HG02571 (cell line): ENCODE measurements around the gene PLA2G3.
A peak's percentile ranks its signal among the peaks of the same experiment; 100 is the strongest.
"Not testable (repeated sequence)": the region's sequence is repeated elsewhere in the genome, so short reads cannot be mapped to it uniquely, and the experiment has no call there.

Experiments
- ATAC-seq: cut with Tn5 transposase; IDR thresholded peaks from one replicate; pipeline ENCODE4 v1.9.1; 2021; ENCODE audit warnings: mild to moderate bottlenecking, moderate library complexity; ENCODE audit not compliant: unreplicated experiment

PLA2G3 gene, protein sequence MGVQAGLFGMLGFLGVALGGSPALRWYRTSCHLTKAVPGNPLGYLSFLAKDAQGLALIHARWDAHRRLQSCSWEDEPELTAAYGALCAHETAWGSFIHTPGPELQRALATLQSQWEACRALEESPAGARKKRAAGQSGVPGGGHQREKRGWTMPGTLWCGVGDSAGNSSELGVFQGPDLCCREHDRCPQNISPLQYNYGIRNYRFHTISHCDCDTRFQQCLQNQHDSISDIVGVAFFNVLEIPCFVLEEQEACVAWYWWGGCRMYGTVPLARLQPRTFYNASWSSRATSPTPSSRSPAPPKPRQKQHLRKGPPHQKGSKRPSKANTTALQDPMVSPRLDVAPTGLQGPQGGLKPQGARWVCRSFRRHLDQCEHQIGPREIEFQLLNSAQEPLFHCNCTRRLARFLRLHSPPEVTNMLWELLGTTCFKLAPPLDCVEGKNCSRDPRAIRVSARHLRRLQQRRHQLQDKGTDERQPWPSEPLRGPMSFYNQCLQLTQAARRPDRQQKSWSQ

GRCh38 chr22:31139866-31140716, at the start of gene PLA2G3:
TSS of gene PLA2G3 (minus strand) at chr22:31140508. CDS start at chr22:31140354, 154 bp downstream.
- ATAC-seq, result no peak

DNA sequence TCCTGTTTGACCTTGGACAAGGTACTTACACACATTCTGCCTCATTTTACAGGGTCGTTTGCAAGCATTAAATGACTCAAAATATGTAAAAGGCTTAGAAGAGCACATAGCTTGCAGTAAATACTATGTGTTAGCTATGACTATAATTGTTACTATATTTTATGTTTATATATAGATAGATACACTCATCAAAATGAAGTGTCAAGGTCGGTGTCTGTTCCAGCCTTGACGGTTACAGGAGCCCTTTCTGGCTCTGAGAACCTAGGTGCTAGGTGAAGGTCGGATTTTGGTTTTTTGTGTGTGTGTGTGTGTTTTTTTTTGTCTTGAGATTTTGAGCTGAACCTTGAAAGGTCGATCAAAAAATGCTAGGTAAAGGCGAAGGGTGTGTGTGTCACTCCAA, 47.3 kb upstream of the PLA2G3 start:
- no peak for ATAC-seq

DNA sequence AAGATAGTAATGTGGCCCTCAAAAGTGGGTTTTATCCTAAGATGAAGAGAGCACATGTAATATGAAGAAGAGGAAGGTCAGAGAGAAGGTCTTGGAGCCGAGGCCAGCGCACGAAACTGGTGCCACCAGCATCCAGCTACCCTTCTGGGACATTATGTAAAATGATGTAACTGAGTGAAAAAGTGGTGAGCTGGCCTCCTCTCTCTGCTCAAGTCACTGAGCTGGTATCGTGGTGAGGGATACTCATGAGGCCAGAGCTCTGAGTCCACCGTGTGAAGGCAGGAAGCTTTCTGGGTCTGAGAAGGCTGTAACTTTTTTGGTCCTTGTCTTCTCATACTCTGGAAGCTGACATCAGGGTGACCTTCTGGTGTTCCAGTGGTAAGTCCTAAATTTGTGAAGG, 44.7 kb upstream of the PLA2G3 start:
- no peak for ATAC-seq

DNA sequence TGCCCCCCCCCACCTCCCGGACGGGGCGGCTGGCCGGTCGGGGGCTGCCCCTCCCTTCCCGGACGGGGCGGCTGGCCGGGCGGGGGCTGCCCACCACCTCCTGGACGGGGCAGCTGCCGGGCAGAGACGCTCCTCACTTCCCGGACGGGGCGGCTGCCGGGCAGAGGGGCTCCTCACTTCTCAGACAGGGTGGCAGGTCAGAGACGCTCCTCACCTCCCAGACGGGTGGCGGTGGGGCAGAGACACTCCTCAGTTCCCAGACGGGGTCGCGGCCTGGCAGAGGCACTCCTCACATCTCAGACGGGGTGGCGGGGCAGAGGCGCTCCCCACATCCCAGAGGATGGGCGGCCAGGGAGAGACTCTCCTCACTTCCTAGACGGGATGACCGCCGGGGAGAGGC, 43.7 kb upstream of the PLA2G3 start:
- no peak for ATAC-seq

- ATAC-seq, result no peak
These were observed 39.0 kb upstream of the PLA2G3 start for GRCh38 chr22:31179345-31179744.

GRCh38 chr22:31178859-31179258, 38.6 kb upstream of the PLA2G3 start:
- no peak for ATAC-seq

- no peak for ATAC-seq
These were observed 37.3 kb upstream of the PLA2G3 start for GRCh38 chr22:31177420-31178162.

- no peak for ATAC-seq
These were observed 36.6 kb upstream of the PLA2G3 start for GRCh38 chr22:31176923-31177322.

- no peak for ATAC-seq
These were observed 33.3 kb upstream of the PLA2G3 start for GRCh38 chr22:31173386-31174145.

- ATAC-seq, result not testable (repeated sequence)
These were observed 31.4 kb upstream of the PLA2G3 start for GRCh38 chr22:31171734-31172133.

DNA sequence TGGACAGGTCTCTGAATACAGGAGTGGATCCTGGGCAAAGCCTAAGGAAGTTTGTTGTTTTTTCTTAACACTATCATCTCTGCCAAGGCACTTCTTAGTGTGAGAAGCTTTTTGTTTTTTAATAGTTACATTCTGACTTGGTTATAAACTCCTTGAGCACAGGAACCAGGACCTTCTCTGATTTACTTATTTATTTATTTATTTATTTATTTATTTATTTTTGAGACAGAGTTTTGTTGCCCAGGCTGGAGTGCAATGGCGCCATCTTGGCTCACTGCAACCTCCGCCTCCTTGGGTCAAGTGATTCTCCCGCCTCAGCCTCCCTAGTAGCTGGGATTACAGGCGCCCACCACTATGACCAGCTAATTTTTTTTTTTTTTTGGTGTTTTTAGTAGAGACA, 30.7 kb upstream of the PLA2G3 start:
- no peak for ATAC-seq

DNA sequence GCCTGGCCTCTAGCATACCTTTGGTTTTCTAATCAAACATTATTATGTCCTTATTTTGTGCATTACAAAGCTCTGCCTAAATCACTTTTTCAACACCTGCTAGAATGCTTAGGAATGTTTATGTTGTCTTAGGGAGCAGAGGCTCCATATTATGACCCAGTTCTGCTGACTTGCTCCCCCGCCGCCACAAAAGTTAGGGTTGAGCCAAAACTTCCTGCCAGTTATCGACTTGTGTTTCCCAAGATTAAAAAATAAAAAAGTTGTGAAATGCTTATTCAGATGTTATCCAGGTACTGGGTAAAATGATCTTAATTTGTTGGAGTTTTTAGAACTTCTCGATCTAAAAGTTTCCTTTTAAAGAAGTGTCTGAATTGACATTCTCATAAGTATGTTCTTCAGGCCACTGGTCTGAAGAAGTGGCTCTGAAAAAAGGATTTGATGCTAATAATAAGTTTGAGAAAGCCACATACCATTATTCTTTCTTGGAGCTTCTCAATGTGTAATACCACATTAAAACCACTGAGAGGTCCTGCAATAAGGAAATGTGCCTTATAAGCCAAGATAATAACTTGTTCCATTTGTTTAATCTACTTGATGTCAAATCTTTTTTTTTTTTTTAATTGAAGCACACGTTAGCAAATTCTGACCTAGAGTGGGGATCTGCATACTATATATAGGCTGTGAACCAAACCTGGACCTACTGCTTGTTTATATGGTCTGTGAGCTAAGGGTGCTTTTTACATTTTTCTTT, 21.9 kb upstream of the PLA2G3 start:
- no peak for ATAC-seq

DNA sequence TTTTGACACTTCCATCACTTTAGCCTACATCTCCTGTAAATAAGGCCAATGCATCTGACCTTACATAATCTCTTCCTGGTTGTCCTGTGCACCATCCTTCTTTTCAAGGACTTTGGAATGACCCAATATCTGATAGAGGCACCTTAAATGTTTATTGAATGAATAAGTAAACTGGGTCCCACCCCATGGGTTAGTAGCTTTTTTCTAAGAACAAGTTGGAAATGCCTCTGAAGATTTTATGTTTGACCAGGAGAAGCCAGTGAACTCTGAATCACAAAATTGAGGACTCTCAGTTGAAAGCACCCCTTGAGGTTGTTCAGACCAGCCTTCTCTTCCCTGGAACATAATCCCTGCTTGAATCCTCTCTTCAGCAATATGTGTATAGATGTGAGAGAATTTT, 21.1 kb upstream of the PLA2G3 start:
- ATAC-seq, result no peak

DNA sequence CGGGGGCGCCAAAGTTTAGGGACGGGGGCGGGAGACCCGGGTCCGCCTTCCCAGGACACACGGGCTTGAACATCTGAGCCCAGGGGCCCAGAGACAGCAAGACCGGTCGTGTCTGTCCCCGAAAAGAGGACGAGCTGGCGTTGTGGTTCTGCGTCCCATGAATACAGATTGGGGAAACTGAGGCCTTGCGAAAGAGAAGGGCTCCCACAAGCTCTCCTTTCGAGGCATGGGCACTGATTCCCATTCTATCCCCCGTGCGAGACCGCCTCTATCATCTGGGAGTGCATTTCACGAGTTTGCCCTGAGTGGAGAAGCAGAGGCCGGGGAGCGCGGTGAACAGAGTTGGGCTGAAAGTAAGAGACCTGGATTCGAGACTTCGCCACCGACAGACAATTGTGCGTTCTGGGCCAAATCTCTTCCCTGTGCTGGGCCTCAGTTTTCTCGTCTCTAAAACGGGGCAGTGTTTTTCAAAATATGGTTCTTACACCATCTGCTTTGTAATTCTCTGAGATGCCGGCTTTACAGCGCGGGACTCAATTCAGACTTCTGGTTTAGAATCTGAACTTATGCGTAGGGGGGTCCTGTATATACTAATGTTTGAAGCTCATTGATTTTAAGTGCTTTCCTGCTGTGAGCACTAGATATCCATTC, 20.1 kb upstream of the PLA2G3 start:
- peak; percentile 26 for ATAC-seq

DNA sequence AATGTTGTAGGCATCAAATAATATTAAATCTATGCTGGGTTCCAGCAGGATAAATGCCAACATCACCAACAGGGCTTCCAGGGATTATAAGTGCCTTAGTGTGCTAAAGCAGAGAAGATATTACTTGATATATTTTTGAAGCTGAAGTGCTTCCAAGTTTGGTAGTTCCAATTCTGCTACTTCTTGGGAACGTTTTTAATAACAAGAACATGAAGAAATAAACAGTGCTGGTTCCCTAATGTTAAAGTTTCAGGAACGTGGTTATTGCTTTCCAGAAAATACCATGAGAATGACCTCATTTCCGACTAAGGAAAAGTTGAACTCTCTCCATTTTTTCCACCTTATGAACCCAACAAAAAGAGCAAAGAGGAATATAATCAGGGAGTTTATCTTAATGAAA, 15.1 kb upstream of the PLA2G3 start:
- ATAC-seq, result no peak

GRCh38 chr22:31154975-31155374, 14.7 kb upstream of the PLA2G3 start:
- ATAC-seq, result no peak

- ATAC-seq, result no peak
These were observed 13.0 kb upstream of the PLA2G3 start for GRCh38 chr22:31153357-31153756.

DNA sequence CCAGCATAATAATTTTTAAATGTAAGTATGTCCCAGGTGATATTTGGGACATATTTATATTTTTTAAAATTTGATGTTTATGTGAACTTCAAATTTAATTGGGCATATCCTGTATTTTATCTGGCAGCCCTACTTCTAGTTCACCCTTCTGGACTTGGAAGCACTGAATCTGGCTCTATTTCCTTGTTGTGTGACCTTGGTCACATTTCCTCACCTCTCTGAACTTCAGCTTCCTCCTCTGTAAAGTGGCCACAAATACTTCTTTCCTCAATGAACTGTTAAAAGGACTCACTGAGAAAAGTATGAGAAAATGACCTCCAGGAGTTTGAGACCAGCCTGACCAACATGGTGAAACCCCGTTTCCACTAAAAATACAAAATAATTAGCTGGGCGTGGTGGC, 11.6 kb upstream of the PLA2G3 start:
- no peak for ATAC-seq

GRCh38 chr22:31150615-31151014, 10.3 kb upstream of the PLA2G3 start:
- ATAC-seq, result no peak
